ENCODE data around the gene VAT1.

DNA sequence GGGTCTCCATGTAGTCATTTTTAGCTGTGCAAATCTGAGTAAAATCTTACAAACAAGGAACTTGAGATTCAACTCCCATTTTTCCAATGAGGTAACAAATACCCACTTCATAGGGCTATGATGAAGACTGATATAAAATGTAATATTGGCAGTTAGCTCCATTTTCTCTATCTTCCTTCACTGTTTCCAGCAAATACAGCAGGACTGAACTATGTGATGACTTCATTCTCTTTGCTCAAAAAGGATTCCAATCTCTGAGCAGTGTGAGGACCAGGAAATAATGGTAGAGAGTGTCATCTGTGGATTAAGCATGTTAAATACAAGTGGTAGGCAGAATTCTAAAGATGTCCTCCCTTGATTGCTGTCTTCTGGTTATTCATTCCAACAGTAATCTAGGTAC lies 21.1 kb upstream of the VAT1 start:
- TF ChIP-seq EZH2 (IDR thresholded peaks at IDR 0.05; ENCODE audit: insufficient read depth, poor library complexity, severe bottlenecking), result no peak
- no peak for TF ChIP-seq EZH2phosphoT487 (IDR thresholded peaks at IDR 0.05; ENCODE audit: insufficient read depth, low read depth)
